SK-N-SH (cell line): Measurements from ENCODE around the gene TNFRSF1A. TPM values are rescaled to one million over a fixed set of nuclear protein-coding genes. Genes with fewer than 3 reads are reported as not detected.

Source experiments
- CTCF ChIA-PET: fragments of 300-600, 350-600 bp; formaldehyde crosslinking; extraction: SDS; loops from one replicate; lab custom pipeline; 2021; lab: Yijun Ruan, JAX
- POLR2A ChIA-PET: fragments of 350-600 bp; sonication (Branson Sonifier 250); formaldehyde crosslinking; extraction: SDS; loops from one replicate; lab custom pipeline; 2020; ENCODE audit warnings: antibody characterized with exemption, inconsistent platforms; lab: Yijun Ruan, JAX
- DNase-seq: peaks from one replicate; pipeline ENCODE4 v3.0.0; 2012
- H2AFZ ChIP-seq: fragments of 200-600 bp; sonication (generic); 2 replicates; pipeline ENCODE4 v1.8.1; 2016; ENCODE audit warnings: antibody characterized with exemption, mild to moderate bottlenecking, low read depth
- H3F3A ChIP-seq: fragments of 200-600 bp; sonication (generic); replicated peaks from 2 replicates; pipeline ENCODE3; 2016; ENCODE audit warnings: antibody characterized with exemption, mild to moderate bottlenecking; ENCODE audit not compliant: insufficient read depth
- H3K27ac ChIP-seq, 2 experiments: fragments of 200-500 bp in 1 of 2; fragments of 200-600 bp in 1 of 2; sonication (Bioruptor generic) in 1 of 2; sonication (generic), shearing (Covaris generic) in 1 of 2; 2 replicates each; pipeline versions ENCODE4 v1.5.1 to v1.6.1; 2014 to 2016; ENCODE audit warnings: low read depth in 2 of 2, inconsistent platforms in 1 of 2, low read length in 1 of 2, mild to moderate bottlenecking in 1 of 2, mixed read lengths in 1 of 2
- H3K27me3 ChIP-seq: fragments of 200-600 bp; sonication (generic), shearing (Covaris generic); 2 replicates; pipeline ENCODE4 v1.6.1; 2016; ENCODE audit warnings: mixed run types; ENCODE audit not compliant: insufficient read depth
- H3K36me3 ChIP-seq, 2 experiments: fragments of 200-500 bp in 1 of 2; fragments of 200-600 bp in 1 of 2; sonication (Bioruptor generic) in 1 of 2; sonication (generic) in 1 of 2; replicated peaks in 1 of 2; 2 replicates each; pipeline versions ENCODE3 to v1.5.1; 2014 to 2016; ENCODE audit warnings: low read length in 1 of 2, mild to moderate bottlenecking in 1 of 2; ENCODE audit not compliant: insufficient read depth in 2 of 2, control insufficient read depth in 1 of 2
- H3K4me1 ChIP-seq, 2 experiments: fragments of 200-500 bp in 1 of 2; fragments of 200-600 bp in 1 of 2; sonication (Bioruptor generic) in 1 of 2; sonication (generic), shearing (Covaris generic) in 1 of 2; 2 replicates each; pipeline versions ENCODE4 v1.5.1 to v1.6.1; 2014 to 2016; ENCODE audit warnings: low read depth in 1 of 2, low read length in 1 of 2, mixed run types in 1 of 2; ENCODE audit not compliant: insufficient read depth in 2 of 2, control insufficient read depth in 1 of 2
- H3K4me2 ChIP-seq: fragments of 200-600 bp; sonication (generic), shearing (Covaris generic); 2 replicates; pipeline ENCODE4 v1.6.1; 2017; ENCODE audit warnings: mixed run types
- H3K4me3 ChIP-seq, 2 experiments: fragments of 200-500 bp in 1 of 2; fragments of 200-600 bp in 1 of 2; sonication (Bioruptor generic) in 1 of 2; sonication (generic), shearing (Covaris generic) in 1 of 2; 2 replicates each; pipeline versions ENCODE4 v1.5.1 to v1.8.1; 2014 to 2016; ENCODE audit warnings: low read depth in 2 of 2, inconsistent platforms in 1 of 2, low read length in 1 of 2, mild to moderate bottlenecking in 1 of 2, mixed read lengths in 1 of 2, moderate library complexity in 1 of 2
- H3K79me2 ChIP-seq: fragments of 200-600 bp; sonication (generic); 2 replicates; pipeline ENCODE4 v1.8.1; 2017; ENCODE audit warnings: mild to moderate bottlenecking; ENCODE audit not compliant: insufficient read depth
- H3K9ac ChIP-seq: fragments of 200-600 bp; sonication (generic); 2 replicates; pipeline ENCODE4 v1.6.1; 2017; ENCODE audit warnings: mixed run types
- H3K9me2 ChIP-seq: fragments of 200-600 bp; sonication (generic); 2 replicates; pipeline ENCODE4 v1.6.1; 2017; ENCODE audit warnings: mixed run types
- H3K9me3 ChIP-seq: fragments of 200-600 bp; sonication (generic); 2 replicates; pipeline ENCODE4 v1.6.1; 2017; ENCODE audit warnings: mixed run types, mild to moderate bottlenecking, moderate library complexity
- H4K20me1 ChIP-seq: fragments of 200-600 bp; sonication (generic); 2 replicates; pipeline ENCODE4 v1.6.1; 2017; ENCODE audit warnings: mild to moderate bottlenecking, mixed run types; ENCODE audit not compliant: insufficient read depth
- EP300 ChIP-seq, 2 experiments: IDR thresholded peaks; 2 replicates each; pipeline versions ENCODE4 v1.4.0 to v1.6.1; 2012; ENCODE audit warnings: borderline replicate concordance in 1 of 2, low read depth in 1 of 2, low read length in 1 of 2
- FOSL2 ChIP-seq: IDR thresholded peaks from 2 replicates; pipeline ENCODE4 v1.4.0; 2012; ENCODE audit warnings: low read depth, mild to moderate bottlenecking, moderate library complexity, borderline replicate concordance
- FOXM1 ChIP-seq: IDR thresholded peaks from 2 replicates; pipeline ENCODE4 v1.4.0; 2012; ENCODE audit warnings: low read depth, mild to moderate bottlenecking
- JUND ChIP-seq: IDR thresholded peaks from 2 replicates; pipeline ENCODE4 v1.4.0; 2012
- MEF2A ChIP-seq: IDR thresholded peaks from 2 replicates; pipeline ENCODE4 v1.4.0; 2012; ENCODE audit warnings: low read depth, borderline replicate concordance
- NFIC ChIP-seq: IDR thresholded peaks from 2 replicates; pipeline ENCODE4 v1.4.0; 2012; ENCODE audit warnings: borderline replicate concordance
- PBX3 ChIP-seq: IDR thresholded peaks from 2 replicates; pipeline ENCODE4; 2012
- POLR2AphosphoS5 ChIP-seq: IDR thresholded peaks from 2 replicates; pipeline ENCODE4 v1.6.1; 2012; ENCODE audit warnings: low read depth, low read length
- RAD21 ChIP-seq: IDR thresholded peaks from 2 replicates; pipeline ENCODE4 v1.6.1; 2012; ENCODE audit warnings: mild to moderate bottlenecking, low read length
- RXRA ChIP-seq: IDR thresholded peaks from 2 replicates; pipeline ENCODE4 v1.4.0; 2012; ENCODE audit warnings: low read depth, mild to moderate bottlenecking, borderline replicate concordance
- SIN3A ChIP-seq: IDR thresholded peaks from 2 replicates; pipeline ENCODE4 v1.6.1; 2012; ENCODE audit warnings: low read depth, mild to moderate bottlenecking, low read length, moderate library complexity, borderline replicate concordance
- SMC3 ChIP-seq: IDR thresholded peaks from 2 replicates; pipeline ENCODE4 v1.6.1; 2012; ENCODE audit warnings: low read depth, low read length, improper control_type of control experiment
- TCF12 ChIP-seq: IDR thresholded peaks from 2 replicates; pipeline ENCODE4 v1.4.0; 2012
- USF1 ChIP-seq: IDR thresholded peaks from 2 replicates; pipeline ENCODE4 v1.4.0; 2012; ENCODE audit warnings: low read depth, borderline replicate concordance
- WGBS: methylation state at CpG from one replicate; pipeline ENCODE4 v1.1.6; 2017; ENCODE audit warnings: low lambda C conversion rate; 5-methylcytosine and 5-hydroxymethylcytosine counted together
- polyA plus RNA-seq, 3 experiments: library from polyadenylated mRNA; depleted of rRNA; stranded (reverse); fragments of >200 nt; gene quantifications; 2 replicates each; pipeline ENCODE4 v1.2.3, GENCODE V29; 2012
- TF ChIP-seq, protein P1 (sequence below): fragments of 150-350 bp; IDR thresholded peaks from 2 replicates; pipeline ENCODE4 v1.6.1; 2016; ENCODE audit warnings: mild to moderate bottlenecking, low read depth, low read length
- TF ChIP-seq, protein P2 (sequence below): fragments of 200-600 bp; sonication (generic); IDR thresholded peaks from 2 replicates; pipeline ENCODE4 v1.6.1; 2017; ENCODE audit warnings: antibody characterized with exemption, mild to moderate bottlenecking, moderate library complexity
- TF ChIP-seq, protein P3 (sequence below): IDR thresholded peaks from 2 replicates; pipeline ENCODE4 v1.4.0; 2012; ENCODE audit warnings: low read depth, borderline replicate concordance

Gene TNFRSF1A
- polyA plus RNA-seq, 1 of the 3 experiments (the other 2 are of a cell fraction) = 92.9 TPM

DNA sequence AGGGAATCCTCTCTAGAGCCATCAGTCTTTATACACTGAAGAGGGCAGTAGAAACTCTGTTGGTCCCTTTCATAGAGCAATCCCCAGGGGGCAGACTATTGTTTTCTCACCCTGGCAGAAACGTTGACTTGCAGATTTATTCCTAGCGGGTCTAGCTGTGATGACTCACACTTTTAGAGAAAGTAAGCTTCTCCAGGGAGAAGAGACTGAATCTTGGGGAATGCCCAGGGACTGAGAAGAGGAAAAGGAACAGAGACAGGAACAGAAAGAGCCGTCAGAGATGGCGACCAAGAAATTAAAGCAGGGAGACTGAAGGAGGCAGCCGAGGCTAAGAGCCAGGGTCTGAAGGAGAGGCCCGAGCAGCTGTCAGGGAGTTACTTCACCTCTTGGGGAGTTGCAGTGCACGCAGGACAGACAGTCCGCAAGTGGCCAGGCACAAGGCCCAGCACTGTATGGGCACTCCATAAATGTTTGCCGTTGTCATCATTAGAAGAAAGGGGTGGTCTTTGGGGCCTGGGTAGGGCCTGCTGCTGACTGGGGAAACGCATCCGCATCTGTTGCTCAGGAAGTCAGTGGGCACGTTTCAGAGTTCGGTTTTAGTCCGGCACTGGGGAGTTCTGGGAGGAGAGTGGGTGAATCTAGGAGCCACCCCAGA is 18.4 kb downstream of the TNFRSF1A start:
- Histone ChIP-seq H3K9me3 (no peaks in the 10 kb centered on the region), H3K27ac (peak overlapping the region; percentile 70 to 87), H3K4me3 (no peak overlapping the region), H3K79me2 (no peaks in the 10 kb centered on the region), H2AFZ (no peak overlapping the region), H3K36me3 (peaks cover 4 to 10% of the 10 kb centered on the region in 2 experiments), H3K4me1 (peaks cover 9 to 23% of the 10 kb centered on the region in 2 experiments; a peak in 3 of 4 replicates), H4K20me1 (no peaks in the 10 kb centered on the region; the same call in 1 of the 2 replicates), H3K9ac (peak overlapping the region; percentile 12; the same call in 1 of the 2 replicates), H3K4me2 (peak overlapping the region; percentile 64; the same call in 1 of the 2 replicates), H3K27me3 (no peaks in the 10 kb centered on the region), H3K9me2 (no peaks in the 10 kb centered on the region), H3F3A (peaks cover 54% of the 10 kb centered on the region)
- POLR2A ChIA-PET = no interaction called here
- CTCF ChIA-PET = interaction anchor here (0.6 to 2.2 kb wide), 4 partner anchors 17 to 170 kb away, joined by 3 to 16 read pairs (median 4); no protein-coding TSS in a partner anchor
- DNase-seq = peak; percentile 63
- TF ChIP-seq SMC3 (peak; percentile 35), RXRA (peak; percentile 51; the same call in 1 of the 2 replicates), MEF2A (peak; percentile 29; the same call in 1 of the 2 replicates), USF1 (no peak), EP300 (IDR thresholded peaks at IDR 0.05; ENCODE audit: borderline replicate concordance in 1 of 2, low read depth in 1 of 2, low read length in 1 of 2) (peak in 1 of 2 experiments; percentile 46; a peak in 1 of 4 replicates), JUND (peak; percentile 80), RAD21 (peak; percentile 32), PBX3 (peak; percentile 82), NFIC (peak; percentile 21; the same call in 1 of the 2 replicates), FOXM1 (no peak), FOSL2 (peak; percentile 87), POLR2AphosphoS5 (peak; percentile 44; the same call in 1 of the 2 replicates), TCF12 (peak; percentile 39; the same call in 1 of the 2 replicates), SIN3A (peak; percentile 43; the same call in 1 of the 2 replicates)
- TF ChIP-seq, protein P1, sequence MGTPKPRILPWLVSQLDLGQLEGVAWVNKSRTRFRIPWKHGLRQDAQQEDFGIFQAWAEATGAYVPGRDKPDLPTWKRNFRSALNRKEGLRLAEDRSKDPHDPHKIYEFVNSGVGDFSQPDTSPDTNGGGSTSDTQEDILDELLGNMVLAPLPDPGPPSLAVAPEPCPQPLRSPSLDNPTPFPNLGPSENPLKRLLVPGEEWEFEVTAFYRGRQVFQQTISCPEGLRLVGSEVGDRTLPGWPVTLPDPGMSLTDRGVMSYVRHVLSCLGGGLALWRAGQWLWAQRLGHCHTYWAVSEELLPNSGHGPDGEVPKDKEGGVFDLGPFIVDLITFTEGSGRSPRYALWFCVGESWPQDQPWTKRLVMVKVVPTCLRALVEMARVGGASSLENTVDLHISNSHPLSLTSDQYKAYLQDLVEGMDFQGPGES = no peak
- TF ChIP-seq, protein P2, sequence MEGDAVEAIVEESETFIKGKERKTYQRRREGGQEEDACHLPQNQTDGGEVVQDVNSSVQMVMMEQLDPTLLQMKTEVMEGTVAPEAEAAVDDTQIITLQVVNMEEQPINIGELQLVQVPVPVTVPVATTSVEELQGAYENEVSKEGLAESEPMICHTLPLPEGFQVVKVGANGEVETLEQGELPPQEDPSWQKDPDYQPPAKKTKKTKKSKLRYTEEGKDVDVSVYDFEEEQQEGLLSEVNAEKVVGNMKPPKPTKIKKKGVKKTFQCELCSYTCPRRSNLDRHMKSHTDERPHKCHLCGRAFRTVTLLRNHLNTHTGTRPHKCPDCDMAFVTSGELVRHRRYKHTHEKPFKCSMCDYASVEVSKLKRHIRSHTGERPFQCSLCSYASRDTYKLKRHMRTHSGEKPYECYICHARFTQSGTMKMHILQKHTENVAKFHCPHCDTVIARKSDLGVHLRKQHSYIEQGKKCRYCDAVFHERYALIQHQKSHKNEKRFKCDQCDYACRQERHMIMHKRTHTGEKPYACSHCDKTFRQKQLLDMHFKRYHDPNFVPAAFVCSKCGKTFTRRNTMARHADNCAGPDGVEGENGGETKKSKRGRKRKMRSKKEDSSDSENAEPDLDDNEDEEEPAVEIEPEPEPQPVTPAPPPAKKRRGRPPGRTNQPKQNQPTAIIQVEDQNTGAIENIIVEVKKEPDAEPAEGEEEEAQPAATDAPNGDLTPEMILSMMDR = peak; percentile 77
- TF ChIP-seq, protein P3, sequence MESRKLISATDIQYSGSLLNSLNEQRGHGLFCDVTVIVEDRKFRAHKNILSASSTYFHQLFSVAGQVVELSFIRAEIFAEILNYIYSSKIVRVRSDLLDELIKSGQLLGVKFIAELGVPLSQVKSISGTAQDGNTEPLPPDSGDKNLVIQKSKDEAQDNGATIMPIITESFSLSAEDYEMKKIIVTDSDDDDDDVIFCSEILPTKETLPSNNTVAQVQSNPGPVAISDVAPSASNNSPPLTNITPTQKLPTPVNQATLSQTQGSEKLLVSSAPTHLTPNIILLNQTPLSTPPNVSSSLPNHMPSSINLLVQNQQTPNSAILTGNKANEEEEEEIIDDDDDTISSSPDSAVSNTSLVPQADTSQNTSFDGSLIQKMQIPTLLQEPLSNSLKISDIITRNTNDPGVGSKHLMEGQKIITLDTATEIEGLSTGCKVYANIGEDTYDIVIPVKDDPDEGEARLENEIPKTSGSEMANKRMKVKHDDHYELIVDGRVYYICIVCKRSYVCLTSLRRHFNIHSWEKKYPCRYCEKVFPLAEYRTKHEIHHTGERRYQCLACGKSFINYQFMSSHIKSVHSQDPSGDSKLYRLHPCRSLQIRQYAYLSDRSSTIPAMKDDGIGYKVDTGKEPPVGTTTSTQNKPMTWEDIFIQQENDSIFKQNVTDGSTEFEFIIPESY = no peak
- 54% methylated on average over 14 of the region's 14 CpGs for WGBS
